Upper lobe of left lung (tissue), 6 donors: Measurements from ENCODE around the gene FOXN4. TPM values are rescaled to one million over a fixed set of nuclear protein-coding genes. Genes with fewer than 3 reads are reported as not detected.

ENCODE experiments used
- ATAC-seq, 2 donors: fragments of 200-7000 bp; cut with Tn5 transposase; one replicate each; pipeline ENCODE4 v1.9.1; 2022; ENCODE audit warnings: mild to moderate bottlenecking in 2 of 2, moderate library complexity in 2 of 2; ENCODE audit not compliant: low FRiP score in 2 of 2
- DNase-seq, 2 donors: peaks; one replicate each; pipeline ENCODE4 v3.0.0-alpha.2; 2019 to 2020
- H3K27ac ChIP-seq, 4 donors: fragments of 200-600 bp; sonication (generic); one replicate each; pipeline ENCODE4 v1.5.1; 2016 to 2019
- H3K27me3 ChIP-seq, 4 donors: fragments of 200-600 bp; sonication (generic); one replicate each; pipeline ENCODE4 v1.5.1; 2017 to 2019
- H3K36me3 ChIP-seq, 4 donors: fragments of 200-600 bp; sonication (generic); one replicate each; pipeline ENCODE4 v1.5.1; 2016 to 2019
- H3K4me1 ChIP-seq, 4 donors: fragments of 200-600 bp; sonication (generic); one replicate each; pipeline ENCODE4 v1.5.1; 2018 to 2019
- H3K4me3 ChIP-seq, 4 donors: fragments of 200-600 bp; sonication (generic); one replicate each; pipeline ENCODE4 v1.5.1; 2017 to 2019; ENCODE audit warnings: mild to moderate bottlenecking in 2 of 4, moderate library complexity in 1 of 4
- H3K9me3 ChIP-seq, 4 donors: fragments of 200-600 bp; sonication (generic); one replicate each; pipeline ENCODE4 v1.5.1; 2018 to 2019
- EP300 ChIP-seq, 4 donors: sonication (generic); formaldehyde crosslinking; IDR thresholded peaks; one replicate each; pipeline ENCODE4 v1.5.1; 2017; ENCODE audit warnings: antibody characterized with exemption in 4 of 4, control low read depth in 2 of 4
- POLR2A ChIP-seq, 4 donors: fragments of 450-650 bp; IDR thresholded peaks; one replicate each; pipeline ENCODE4 v1.5.1; 2016 to 2017; ENCODE audit warnings: antibody characterized with exemption in 4 of 4, mild to moderate bottlenecking in 2 of 4
- POLR2AphosphoS5 ChIP-seq, 2 donors: sonication (generic); formaldehyde crosslinking; IDR thresholded peaks; one replicate each; pipeline ENCODE4 v1.5.1; 2017; ENCODE audit warnings: antibody characterized with exemption in 2 of 2
- WGBS, 2 donors: methylation state at CpG; one replicate each; pipeline ENCODE4 v1.1.5; 2017 to 2018; 5-methylcytosine and 5-hydroxymethylcytosine counted together
- total RNA-seq, 6 donors: library from RNA; depleted of rRNA in 4 of 6; stranded (reverse); fragments of >200 nt in 4 of 6; gene quantifications; one replicate each; pipeline versions ENCODE4 v1.1.0 to v1.2.1, GENCODE V29; 2016 to 2021
- TF ChIP-seq, protein P1 (sequence below), 6 experiments: fragments of 450-650 bp in 4 of 6; fragments of 200-600 bp in 2 of 6; sonication (generic) in 2 of 6; IDR thresholded peaks; one replicate each; pipeline ENCODE4 v1.5.1; 2016 to 2019; ENCODE audit warnings: antibody characterized with exemption in 6 of 6
- donor health status: DM: no; HTN: no; CAD: no; lungs with moderate emphysema.
- donor health status: DM: no; HTN: yes; CAD: no; lungs with severe emphysema.

Gene FOXN4
- total RNA-seq, 6 donors from 2014 or later, result 0.49 to 5.2 (median 1.1) TPM; not detected in 3

GRCh38 chr12:109352184-109352583, 43.1 kb upstream of the FOXN4 start:
- Histone ChIP-seq H3K36me3 (no peaks in the 10 kb centered on the region), H3K4me3 (no peak overlapping the region), H3K27me3 (no peaks in the 10 kb centered on the region), H3K27ac (no peak overlapping the region), H3K9me3 (no peaks in the 10 kb centered on the region), H3K4me1 (no peaks in the 10 kb centered on the region)
- ATAC-seq, result no peak
- WGBS, 2 donors, result 51 to 62% methylated on average over 6 of the region's 6 CpGs
- TF ChIP-seq POLR2A (IDR thresholded peaks at IDR 0.05) (no peak), POLR2AphosphoS5 (IDR thresholded peaks at IDR 0.05) (no peak), EP300 (IDR thresholded peaks at IDR 0.05) (no peak)
- TF ChIP-seq, protein P1, sequence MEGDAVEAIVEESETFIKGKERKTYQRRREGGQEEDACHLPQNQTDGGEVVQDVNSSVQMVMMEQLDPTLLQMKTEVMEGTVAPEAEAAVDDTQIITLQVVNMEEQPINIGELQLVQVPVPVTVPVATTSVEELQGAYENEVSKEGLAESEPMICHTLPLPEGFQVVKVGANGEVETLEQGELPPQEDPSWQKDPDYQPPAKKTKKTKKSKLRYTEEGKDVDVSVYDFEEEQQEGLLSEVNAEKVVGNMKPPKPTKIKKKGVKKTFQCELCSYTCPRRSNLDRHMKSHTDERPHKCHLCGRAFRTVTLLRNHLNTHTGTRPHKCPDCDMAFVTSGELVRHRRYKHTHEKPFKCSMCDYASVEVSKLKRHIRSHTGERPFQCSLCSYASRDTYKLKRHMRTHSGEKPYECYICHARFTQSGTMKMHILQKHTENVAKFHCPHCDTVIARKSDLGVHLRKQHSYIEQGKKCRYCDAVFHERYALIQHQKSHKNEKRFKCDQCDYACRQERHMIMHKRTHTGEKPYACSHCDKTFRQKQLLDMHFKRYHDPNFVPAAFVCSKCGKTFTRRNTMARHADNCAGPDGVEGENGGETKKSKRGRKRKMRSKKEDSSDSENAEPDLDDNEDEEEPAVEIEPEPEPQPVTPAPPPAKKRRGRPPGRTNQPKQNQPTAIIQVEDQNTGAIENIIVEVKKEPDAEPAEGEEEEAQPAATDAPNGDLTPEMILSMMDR (IDR thresholded peaks at IDR 0.05), result no peak
- no peak for DNase-seq

- Histone ChIP-seq H3K36me3 (no peaks in the 10 kb centered on the region), H3K27ac (no peak within 1 kb of the TSS), H3K9me3 (no peaks in the 10 kb centered on the region), H3K27me3 (no peaks in the 10 kb centered on the region), H3K4me1 (no peaks in the 10 kb centered on the region), H3K4me3 (no peak within 1 kb of the TSS)
- ATAC-seq (no peak), DNase-seq (no peak)
- 63 to 72% methylated on average over 8 of the region's 8 CpGs for WGBS, 2 donors
- TF ChIP-seq EP300 (IDR thresholded peaks at IDR 0.05), result no peak
- TF ChIP-seq POLR2A (IDR thresholded peaks at IDR 0.05), result no peak
These were observed 38.5 kb upstream of the FOXN4 start, which contains the start of gene MYO1H for GRCh38 chr12:109347589-109347988. Gene MYO1H, plus strand, starts transcription at chr12:109347900. Its CDS starts 61 bp downstream, at chr12:109347961.

DNA sequence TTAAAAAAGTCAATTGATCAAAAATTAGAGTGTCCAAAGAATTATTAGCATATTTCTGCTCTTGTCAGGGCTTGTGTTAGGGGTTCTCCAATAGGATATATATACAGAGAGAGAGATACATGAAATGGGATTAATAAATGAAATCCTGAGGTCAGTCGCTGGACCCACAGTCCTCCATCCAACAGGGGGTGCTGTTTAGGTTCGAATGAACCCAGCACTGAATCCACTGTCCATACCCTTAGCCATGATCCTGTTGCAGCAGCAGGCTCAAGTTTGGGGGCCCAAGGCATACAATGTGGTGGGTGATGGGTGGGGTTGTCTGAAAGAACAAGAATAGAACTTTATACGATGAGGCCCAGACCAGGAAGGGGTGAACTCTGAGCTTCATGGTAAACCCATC, 37.8 kb upstream of the FOXN4 start:
- Histone ChIP-seq H3K4me1 (no peaks in the 10 kb centered on the region), H3K4me3 (no peak overlapping the region), H3K9me3 (no peaks in the 10 kb centered on the region), H3K27me3 (no peaks in the 10 kb centered on the region), H3K27ac (no peak overlapping the region), H3K36me3 (no peaks in the 10 kb centered on the region)
- WGBS, 2 donors, result 70 to 89% methylated on average over 3 of the region's 3 CpGs
- TF ChIP-seq, protein P1 (IDR thresholded peaks at IDR 0.05), result no peak
- TF ChIP-seq POLR2A (IDR thresholded peaks at IDR 0.05) (no peak), EP300 (IDR thresholded peaks at IDR 0.05) (no peak), POLR2AphosphoS5 (IDR thresholded peaks at IDR 0.05) (no peak)
- DNase-seq, result no peak
- no peak for ATAC-seq

- H3K9me3 ChIP-seq, result no peaks in the 10 kb centered on the region
- H3K27ac ChIP-seq, result no peak overlapping the region
- no peaks in the 10 kb centered on the region for H3K27me3 ChIP-seq
- DNase-seq (no peak), ATAC-seq (no peak)
- H3K36me3 ChIP-seq, result no peaks in the 10 kb centered on the region
- TF ChIP-seq, protein P1 (IDR thresholded peaks at IDR 0.05), result no peak
- WGBS, 2 donors, result 84 to 91% methylated on average over 2 of the region's 2 CpGs
- no peaks in the 10 kb centered on the region for H3K4me1 ChIP-seq
- no peak overlapping the region for H3K4me3 ChIP-seq
These were observed 36.3 kb upstream of the FOXN4 start for GRCh38 chr12:109345428-109345827.

GRCh38 chr12:109343677-109344076, 34.6 kb upstream of the FOXN4 start:
- no peak for TF ChIP-seq EP300 (IDR thresholded peaks at IDR 0.05)
- TF ChIP-seq, protein P1 (IDR thresholded peaks at IDR 0.05), result no peak
- TF ChIP-seq POLR2A (IDR thresholded peaks at IDR 0.05), result no peak
- no peak for TF ChIP-seq POLR2AphosphoS5 (IDR thresholded peaks at IDR 0.05)
- no peak overlapping the region for H3K27ac ChIP-seq
- no peaks in the 10 kb centered on the region for H3K27me3 ChIP-seq
- 49 to 67% methylated on average over 2 of the region's 2 CpGs for WGBS, 2 donors
- H3K36me3 ChIP-seq, result no peaks in the 10 kb centered on the region
- ATAC-seq (no peak), DNase-seq (no peak)
- H3K4me3 ChIP-seq, result no peak overlapping the region
- no peaks in the 10 kb centered on the region for H3K9me3 ChIP-seq
- no peaks in the 10 kb centered on the region for H3K4me1 ChIP-seq
